Bone marrow (tissue), 2 donors: ENCODE measurements around the gene THTPA.
A peak's percentile ranks its signal among the peaks of the same experiment; 100 is the strongest.

Source experiments
- DNase-seq, 2 donors: peaks; one replicate each; lab custom pipeline; 2025; lab: John Stamatoyannopoulos, UW

THTPA gene, protein sequence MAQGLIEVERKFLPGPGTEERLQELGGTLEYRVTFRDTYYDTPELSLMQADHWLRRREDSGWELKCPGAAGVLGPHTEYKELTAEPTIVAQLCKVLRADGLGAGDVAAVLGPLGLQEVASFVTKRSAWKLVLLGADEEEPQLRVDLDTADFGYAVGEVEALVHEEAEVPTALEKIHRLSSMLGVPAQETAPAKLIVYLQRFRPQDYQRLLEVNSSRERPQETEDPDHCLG

DNA sequence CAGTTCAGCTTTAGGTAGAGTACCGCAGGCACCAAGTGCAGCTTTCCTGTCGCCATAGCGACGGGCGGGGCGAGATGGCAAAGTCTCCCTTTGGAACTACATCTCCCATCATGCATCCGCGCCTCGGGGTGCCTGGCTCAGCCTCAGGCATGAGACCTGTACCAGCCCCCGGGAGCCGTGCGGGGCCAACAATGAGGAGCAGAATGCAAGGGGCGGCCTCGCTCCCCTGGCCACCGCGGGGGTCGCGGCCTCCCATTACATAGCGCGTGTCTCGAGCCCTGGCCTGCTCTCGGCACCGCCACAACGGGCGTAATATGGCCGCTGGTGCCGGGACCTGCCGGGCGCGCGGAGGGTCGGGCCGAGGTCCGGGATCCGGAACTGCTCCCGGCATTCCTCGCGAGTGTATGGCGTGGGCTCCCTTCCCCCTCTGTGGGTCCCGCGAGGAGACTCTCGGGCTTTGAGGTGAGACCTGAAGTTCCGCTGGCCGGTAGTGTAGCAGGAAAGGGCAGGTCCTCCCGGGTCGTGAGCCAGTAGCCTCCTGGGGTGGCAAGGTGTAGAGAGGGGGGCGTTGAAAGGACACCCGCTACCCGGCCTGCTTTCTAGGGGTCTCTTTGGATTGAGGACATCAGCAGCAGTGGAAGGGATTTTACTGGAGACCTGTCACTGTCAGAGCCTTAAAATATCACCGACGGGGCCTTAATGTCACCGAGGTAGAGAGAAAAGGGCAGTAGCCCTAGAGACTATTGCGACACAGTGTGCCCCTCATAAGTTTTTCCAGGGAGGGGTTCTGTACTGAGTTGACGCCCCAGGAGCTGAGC, at the start of gene THTPA:
THTPA (plus strand) TSS at position 390 of the 818 bp plus-strand sequence. CDS start 487 bp downstream, outside the sequence.
- DNase-seq: peak; percentile 78 to 92

DNA sequence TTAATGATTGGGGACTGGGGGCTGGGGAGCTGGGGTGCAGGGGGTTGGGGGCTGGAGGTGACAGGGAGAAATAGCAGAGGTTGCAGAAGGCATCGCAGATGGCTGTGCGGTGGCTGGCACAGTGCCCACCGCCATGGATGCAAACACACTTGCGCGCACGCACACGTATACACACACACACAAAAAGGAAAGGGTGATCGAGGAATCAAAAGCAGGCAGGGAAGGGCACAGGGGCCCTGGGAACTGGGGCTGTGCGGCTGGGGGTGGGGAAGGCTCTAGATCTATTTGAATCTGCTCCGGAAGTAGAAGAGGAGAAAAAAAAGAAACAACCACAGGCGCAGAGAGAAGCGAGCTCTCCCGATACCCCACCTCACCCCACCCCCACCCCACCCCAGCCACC, 43.9 kb upstream of the THTPA start:
- DNase-seq: peak in 1 of 2 donors; percentile 1

DNA sequence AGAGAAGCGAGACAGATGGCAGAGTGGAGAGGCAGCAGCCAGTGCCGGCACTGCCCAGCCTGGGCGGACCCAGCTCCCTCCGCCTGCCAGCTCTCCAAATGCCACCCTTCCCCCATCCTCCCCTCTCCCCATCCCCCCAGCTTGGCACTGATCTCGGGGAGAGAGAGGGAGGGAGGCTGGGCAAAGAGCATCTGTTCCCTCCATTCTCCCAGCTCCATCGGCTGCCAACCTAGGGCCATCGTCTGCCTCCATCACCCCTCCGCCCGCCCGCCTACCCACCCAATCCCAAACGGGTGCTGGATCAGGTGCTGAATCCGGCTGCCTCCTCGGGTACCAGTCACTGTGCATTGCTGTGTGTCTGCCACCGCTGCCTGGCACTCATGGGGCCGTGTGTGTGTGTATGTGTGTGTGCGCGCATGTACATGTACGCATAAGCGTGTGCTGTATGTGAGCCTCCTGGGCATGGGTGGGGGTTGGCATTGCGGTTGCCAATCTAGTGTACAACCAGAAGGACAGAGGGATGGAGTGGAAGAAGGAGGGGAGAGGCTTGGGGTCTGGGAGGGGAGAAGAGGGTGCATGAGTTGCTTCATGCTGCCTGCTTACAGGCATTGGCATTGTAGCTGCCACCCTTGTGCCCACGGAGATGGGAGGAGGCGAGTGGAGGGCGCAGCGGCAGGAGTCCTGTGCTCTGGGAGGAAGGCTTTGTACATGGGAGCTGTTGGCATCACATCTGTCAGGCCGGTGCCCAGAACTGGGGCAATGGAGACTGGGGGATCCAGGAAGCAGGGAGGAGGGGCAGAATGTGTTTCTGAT, 42.9 kb upstream of the THTPA start:
- DNase-seq: no peak

DNA sequence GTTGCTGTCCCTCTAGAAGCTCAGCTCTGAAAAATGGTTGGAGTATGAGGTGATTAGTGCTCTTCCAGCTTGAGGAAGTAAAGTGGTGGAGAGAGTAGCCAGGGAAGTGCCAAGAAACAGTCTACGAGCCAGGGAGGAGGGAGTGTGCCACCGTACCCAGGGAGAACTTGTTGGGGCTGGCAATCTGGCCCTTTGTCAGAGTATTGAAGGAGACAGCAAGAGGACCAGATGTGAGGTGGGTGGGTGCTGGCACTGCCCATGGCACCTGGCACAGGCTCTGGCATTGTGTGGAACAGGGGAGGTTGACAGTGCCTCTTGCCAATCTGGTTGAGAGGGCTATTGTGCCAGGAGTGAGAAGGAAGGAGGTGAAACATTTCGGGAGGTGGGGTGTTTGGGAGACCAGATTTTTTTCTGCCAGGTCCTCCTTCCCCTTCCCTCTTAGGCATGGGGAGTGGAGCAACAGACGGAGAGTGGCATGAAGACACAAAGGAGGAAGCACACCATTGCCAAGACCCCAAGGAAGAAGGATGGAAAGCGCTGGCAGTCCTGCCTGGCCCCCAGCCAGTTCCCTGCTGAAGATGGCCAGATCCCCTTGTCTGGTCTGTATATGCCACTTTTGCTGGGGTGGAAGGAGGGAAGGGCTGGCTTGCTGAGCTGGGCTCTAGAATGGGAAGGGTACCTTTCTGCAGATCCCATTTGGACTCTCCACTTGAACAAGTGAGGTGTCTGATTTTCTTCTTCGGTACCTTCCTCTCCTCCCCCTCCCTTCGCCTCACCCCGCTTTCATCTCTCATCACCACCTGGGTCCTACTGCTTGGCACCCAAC, 42.0 kb upstream of the THTPA start:
- DNase-seq: no peak

DNA sequence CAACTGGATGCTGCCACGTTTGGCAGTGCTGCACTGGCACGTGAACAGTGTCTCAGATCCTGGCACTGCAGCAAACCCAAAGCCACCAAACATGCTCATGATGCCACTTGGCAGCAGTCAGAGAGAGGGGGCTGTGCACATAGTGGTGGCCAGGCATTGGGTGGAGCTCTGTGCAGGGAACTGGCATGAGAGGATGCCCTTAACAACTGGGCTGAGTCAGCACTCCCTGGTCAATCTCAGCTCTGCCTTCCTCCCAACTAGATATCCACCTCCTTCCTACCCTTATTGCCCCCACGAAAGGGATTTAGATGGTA, 41.5 kb upstream of the THTPA start:
- DNase-seq: no peak

DNA sequence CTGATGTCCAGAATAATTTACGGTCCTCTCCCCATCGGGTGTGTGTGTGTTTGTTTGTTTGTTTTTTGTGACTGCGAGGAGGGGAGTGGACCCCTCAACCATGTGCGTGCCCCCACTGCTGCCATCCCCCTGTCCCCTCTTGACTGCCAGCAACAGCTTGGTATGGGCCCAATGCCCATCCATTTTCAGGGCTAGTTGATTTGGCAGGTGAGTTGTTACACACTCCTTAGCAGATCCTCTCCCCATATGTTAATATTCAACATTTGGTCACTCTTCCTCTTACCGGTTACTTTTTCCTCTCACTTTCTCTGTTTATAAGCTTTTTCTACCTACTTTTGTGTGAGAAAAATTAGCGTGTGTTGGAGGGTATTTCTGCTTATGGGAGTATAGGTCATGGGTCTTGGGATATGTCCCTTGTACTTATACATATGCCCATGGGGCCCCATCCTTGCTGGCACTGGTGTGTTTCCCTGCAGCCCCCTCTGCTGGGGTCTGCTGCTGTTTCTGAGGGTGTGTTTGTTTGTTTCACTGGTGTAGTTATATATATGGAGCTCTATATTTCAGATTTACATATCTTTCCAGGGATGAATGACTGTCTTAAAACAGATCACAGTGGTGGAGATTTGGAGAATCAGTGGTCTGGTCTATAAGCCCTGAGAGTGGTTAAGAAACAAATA, 38.3 kb upstream of the THTPA start:
- DNase-seq: no peak

DNA sequence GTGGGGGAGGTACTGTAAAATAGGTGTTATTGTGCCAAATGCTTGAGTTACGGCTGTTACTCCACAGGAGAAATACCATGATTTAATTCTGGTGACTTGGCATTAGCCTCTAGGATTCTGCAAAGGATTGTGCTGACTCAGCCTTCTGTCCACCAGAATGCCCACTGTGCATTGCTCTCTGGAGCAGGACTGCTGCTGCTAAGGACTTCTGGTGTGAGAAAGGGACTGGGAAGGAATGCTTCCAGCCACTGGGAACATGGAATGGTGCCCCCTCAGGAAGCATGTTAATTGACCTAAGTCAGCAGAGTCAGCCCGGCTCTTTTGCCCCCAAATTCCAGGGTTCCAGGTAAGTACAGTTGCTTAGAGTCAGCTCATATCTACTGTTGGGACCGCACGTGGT, 37.4 kb upstream of the THTPA start:
- DNase-seq: no peak

DNA sequence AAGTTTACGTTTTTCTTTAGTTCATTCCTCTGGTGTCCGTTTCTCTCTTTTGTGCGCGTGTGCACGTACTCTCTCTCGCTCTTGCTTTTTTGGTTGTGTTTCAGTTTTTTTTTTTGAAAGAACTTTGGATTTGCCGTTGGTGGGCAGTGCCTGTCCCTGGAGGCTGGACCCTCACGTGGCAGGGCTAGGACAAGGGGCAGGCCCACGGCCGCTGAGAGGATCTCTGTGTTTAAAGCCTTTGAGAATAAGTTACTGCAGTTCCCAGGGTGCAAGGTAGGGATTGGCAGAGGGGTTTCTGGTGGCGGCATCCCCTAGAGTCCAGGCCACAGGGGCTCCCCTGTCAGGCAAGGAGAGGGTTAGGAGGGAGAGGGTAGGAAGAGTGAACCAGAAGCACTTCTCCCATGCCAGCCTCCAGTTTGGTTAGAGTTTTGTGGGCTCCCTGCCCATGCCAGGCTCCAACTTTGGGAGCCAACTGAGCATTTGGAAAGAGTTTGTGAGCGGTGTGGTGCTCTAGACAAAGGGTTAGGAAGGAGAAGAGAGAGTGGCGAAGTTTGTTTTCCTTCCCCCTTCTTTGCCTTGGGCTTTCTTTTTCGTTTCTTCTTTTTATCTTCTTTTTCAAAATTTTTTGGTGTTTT, 35.1 kb upstream of the THTPA start:
- DNase-seq: no peak

DNA sequence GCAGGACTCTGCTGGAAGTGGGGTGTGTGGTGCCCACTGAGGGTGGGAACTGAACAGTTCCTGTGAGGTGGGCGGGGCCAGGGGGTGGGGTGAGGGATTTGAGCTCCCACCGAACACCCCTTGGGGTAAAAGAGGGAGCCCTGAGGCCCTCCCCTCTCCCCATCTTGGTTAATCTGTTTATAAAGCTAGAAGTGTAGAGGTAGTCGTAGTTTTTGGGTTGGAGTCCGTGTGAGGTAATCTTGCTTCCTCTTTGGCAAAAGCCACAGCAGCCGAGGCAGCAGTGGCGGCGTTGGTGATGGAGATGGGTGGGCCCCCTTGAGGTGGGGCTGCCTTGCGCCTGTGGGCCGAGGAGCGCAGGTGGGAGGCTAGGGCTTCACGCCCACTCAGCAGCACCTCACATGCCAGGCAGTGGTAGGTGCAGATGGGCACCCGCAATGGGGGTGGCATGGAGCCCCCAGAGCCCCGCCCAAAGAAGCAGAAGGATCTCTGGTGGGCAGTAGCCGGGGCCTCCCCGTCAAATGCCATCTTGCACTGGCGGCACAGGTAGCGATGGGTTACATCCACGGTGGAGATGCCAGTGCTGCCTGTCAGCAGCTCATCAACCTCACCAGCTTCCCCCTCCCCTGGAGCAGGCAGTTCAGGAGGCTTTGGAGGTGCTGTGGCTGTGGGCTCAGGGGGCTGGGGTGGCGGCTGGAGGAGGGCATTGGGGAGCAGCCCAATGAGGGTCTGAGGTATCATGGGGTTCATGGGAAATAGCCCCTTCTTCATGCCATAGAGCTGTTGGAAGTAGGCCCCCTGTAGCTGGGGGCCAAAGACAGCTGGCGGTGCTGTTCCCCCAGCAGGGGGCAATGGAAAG, 34.1 kb upstream of the THTPA start:
- no peak for DNase-seq

DNA sequence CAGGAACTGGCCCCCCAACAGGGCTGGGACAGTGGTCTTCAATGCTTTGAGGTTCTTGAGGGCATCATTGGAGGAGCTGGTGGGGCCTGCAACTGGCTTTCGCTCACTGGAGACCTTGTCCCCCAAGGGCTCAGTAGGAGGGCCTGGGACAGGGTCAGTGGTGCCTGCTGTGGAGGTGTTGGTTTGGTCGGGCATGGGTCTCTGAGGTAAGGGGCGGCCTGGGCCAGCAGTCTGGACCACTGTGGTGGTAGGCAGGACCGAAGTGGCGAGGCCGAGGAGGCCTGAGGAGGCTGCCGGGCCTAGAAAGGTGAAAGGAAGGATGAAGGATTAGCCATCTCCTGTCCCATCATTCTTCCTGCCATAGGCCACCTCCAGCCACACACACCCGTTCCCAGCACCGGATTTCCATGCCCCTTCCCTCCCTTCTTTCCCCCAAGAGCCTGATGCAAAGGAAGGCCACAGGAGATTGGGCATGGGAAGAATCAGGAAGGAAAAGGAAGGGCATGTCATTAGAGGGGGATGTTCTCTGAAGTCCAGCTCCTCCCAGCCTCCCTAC, 33.4 kb upstream of the THTPA start:
- DNase-seq: no peak

DNA sequence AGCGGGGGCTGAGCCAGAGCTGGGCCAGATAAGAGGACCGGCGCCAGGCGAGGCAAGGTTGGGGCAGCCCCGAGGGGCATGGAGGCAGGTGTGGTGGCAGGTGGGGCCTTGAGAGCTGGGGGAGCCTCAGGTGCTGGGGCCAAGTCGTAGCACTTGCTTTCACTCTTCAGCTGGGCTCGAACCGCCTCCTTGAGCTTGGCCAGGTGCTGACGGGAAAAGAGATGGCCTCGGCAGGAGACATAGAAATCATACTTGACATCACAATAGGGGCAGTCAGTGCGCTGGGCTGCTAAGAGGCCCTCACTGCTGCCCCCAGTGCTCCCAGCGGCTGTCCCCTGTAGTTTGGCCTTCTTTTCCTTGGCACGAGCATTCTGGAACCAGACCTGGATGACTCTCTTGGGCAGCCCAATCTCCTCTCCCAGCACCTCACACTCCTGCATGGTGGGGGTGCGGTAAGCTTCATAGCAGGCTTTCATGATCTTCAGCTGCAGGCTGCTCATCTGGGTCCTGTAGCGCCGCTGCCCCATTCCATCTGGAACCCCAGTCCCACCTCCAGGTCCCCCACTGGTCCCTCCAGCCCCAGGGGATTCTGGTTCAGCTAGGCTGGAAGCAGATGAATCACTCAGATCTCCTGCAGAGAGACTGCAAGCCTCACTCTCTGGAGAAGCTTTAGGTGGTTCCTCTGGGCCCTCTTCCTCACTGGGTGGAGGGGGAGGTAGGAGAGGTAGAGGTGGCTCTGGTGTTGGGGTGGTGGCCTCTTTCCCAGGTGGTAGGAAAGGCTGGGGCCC, 32.6 kb upstream of the THTPA start:
- no peak for DNase-seq

DNA sequence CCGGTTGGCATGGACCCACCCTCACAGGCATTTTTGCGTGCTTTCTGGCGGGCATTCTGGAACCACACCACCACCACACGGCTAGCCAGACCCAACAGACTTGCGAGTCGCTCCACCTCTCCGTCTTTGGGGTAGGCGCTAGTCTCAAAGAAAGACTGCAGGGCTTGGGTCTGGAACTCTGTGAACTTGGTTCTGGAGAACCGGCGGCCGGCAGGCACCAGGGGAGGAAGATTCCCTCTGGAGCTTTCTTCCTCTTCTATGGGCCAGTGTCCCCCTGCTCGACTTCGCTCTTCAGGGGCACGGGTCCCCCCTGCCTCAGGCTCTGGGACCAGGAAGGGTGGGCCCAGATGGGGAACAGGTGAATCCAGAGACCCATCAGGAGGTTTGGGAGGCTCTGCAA, 31.1 kb upstream of the THTPA start:
- DNase-seq: no peak

DNA sequence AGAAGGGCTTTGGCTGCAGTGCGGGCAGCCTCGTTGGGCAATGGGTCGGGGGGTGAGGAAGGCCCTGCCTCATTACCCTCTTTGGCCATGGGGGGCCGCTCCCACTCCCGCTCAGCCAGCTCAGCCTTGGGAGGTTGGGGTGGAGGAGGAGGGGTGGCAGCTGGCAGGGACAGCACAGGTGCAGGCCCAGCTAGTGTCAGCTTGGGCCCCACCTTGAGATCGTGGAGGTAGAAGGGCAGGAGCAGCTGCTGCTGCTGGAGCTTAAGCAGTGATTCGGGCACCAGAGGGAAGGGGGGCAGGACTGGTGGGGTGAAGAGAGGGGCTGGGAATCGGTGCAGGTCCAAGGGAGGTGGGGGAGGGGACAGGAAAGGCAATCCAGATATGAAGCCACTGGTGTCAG, 30.5 kb upstream of the THTPA start:
- no peak for DNase-seq

DNA sequence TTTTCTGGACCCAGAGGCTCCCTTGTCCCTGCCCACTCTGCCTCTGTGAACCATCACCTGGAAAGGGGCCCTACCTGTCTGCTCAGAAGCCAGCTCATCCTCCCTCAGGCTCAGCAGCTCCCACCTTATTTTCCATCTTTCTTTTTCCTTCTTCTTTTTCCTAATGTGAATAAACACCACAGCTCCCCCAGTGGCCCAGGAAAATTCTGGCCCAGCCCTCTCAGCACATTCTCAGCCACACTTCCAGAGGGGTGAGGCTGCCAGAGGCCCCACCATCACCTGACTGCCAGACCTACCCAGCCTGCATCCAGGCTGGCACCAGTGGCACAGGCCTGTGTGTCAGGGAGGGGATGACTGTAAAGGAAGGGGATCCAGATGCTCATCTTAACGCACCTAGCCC, 27.5 kb upstream of the THTPA start:
- no peak for DNase-seq

DNA sequence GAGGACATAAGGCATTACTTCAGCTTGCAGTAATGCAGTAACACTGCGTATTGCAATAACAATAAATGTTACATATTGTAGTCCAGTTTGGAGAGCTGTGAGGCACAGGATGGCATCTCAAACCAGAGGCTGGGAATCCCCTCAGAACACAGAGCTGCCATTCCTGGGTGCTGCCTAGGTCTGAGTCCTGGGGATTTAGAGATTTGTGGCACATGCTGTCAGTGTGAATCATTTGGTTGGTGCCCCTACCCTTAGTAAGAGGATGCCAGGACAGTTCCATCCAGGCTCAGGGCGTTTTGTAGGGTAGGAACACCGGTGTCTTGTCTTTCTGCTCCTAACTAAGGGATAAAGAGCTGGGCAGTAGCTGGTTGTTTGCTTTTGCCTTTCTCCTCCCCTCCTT, 27.1 kb upstream of the THTPA start:
- no peak for DNase-seq

DNA sequence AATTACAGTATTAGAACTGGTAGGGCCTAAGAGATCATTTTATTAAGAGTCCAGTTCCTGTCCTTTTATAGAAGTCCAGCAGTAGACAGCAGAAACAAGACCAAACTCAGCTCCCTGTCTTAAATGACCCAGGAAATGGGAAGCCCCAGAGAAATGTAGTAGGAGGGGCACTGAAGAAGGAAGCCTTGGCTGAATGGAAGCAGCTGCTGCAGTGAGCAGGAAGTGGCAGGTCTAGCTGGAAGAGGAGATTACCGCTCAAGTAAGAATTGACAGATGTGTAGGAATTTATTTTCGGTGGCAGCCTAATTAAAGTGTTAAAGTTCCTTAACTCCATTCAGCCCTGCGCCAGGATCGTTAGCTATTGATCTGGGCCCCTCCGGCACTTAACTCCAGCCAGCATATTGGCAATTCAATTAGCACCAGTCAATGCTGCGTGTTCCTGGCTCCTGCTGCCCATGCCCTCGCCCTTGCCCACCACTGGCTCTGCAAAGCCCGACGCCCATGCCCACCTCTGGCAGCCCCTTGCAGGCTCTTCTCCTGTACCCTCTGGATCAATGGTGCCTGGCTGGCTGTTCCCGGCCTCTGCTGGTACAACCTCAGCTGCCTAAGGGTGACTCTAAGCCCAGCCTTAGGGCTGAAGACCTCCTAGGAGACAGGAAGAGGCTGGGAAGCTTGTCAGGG, 25.6 kb upstream of the THTPA start:
- DNase-seq: peak in 1 of 2 donors; percentile 68

DNA sequence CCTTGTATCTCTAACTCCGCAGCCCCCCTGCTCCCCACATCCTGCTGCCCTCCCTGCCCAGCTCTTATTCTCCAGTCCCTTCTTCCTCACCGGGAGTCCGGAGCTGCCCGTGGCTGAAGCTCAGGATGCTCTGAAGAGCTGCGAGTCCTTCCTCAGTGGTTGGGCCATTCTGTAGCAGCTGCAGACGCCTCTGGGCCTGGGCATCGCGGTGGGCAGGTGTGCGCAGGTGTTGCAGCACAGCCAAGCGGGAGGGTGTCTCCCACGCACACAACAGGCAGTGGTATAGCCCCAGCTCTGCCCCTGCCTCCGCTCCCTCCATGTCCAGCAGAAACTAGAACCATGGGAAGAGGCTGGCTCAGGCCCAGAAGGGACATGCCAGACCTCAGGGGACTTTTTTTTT, 24.7 kb upstream of the THTPA start:
- no peak for DNase-seq

DNA sequence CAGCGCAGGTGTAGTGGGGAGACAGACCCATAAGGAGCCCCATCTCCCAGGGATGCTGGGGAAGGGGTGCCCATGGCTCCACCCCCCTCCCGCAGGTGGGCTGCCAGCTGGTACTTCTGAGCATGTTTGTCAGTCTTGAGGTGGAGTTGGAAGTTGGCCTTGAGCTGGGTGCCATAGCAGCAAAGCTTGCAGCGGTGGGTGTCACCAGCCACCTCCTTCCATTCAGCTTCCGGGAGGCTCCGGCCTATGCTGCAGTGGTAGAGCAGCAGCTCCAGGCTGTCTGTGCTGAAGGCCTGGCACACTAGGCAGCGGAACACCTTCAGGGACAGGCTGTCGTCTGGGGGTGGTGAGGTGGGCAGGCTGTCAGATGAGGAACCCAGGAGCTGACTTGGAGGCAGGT, 23.4 kb upstream of the THTPA start:
- no peak for DNase-seq
